ENCODE data around the gene DNPH1.

DNPH1 gene

DNA sequence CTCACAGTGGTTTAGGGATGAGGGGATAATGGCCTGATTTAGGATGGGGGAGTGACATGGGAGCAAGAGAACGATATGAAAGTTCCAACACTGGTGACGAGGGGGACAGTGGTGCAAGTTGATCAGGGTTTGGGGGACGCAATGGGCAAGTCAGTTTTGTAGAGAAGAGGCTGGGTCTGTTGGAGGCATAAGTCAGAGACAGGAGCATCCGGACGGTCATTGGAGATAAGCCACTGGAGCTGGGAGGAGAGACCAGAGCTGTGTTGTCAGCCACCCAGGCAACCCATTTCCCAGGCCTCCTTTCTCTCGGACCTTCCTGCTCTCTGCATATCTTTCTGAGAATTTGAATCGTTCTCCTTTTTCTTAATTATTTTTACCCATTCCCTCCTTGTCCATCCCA lies 9.5 kb downstream of the DNPH1 start:
- Mint-ChIP-seq H3K4me1 (ENCODE audit: low read depth) (peaks cover 17% of the 10 kb centered on the region), H3K27me3 (ENCODE audit: low read depth) (no peaks in the 10 kb centered on the region), H3K36me3 (ENCODE audit: low read depth) (peaks cover 38% of the 10 kb centered on the region), H3K4me3 (no peak overlapping the region), H3K27ac (peak overlapping the region; percentile 35), H3K9me3 (no peaks in the 10 kb centered on the region)

DNA sequence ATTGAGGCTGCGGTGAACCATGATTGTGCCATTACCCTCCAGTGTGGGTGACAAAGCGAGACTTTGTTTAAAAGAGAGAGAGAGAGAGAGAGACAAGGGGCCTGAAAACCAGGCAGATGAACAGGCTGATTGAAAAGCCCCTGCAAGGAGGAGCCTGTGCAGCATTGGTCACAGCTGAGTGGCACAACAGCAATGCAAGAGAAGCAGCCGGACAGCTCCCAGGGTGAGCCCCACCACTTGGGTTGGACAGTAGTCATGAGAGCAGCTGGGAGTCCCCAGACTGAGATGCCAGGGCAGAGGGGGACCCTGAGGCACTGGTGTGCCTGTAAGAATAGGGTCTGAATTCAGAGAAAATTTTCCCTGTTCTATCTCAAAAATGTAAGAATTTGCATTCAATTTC lies 10.2 kb downstream of the DNPH1 start:
- no peak overlapping the region for H3K4me3 Mint-ChIP-seq
- H3K4me1 Mint-ChIP-seq (ENCODE audit: low read depth) = peaks cover 10% of the 10 kb centered on the region
- no peaks in the 10 kb centered on the region for H3K27me3 Mint-ChIP-seq (ENCODE audit: low read depth)
- no peaks in the 10 kb centered on the region for H3K9me3 Mint-ChIP-seq
- H3K36me3 Mint-ChIP-seq (ENCODE audit: low read depth) = peaks cover 33% of the 10 kb centered on the region
- no peak overlapping the region for H3K27ac Mint-ChIP-seq

DNA sequence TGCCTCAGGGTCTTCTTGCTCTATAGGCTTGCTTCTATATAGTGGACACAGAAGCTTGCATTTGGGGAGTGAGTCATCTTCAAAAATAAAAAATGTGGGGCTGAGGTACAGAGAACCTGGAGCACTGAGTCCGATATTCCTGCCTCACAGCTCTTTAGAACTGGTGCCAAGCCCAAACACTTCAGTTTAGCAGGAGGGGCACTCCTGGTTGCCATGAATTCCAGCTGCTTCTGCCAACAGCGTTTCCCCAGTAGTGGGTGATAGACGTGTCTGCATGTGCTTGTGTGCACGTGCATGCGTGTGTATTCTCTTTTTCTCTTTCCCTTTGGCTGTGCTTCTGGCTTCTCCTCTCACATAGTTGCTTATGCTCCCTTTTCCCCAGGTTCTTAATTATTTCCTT lies 11.9 kb downstream of the DNPH1 start:
- H3K36me3 Mint-ChIP-seq (ENCODE audit: low read depth) = peaks cover 34% of the 10 kb centered on the region
- no peak overlapping the region for H3K4me3 Mint-ChIP-seq

DNA sequence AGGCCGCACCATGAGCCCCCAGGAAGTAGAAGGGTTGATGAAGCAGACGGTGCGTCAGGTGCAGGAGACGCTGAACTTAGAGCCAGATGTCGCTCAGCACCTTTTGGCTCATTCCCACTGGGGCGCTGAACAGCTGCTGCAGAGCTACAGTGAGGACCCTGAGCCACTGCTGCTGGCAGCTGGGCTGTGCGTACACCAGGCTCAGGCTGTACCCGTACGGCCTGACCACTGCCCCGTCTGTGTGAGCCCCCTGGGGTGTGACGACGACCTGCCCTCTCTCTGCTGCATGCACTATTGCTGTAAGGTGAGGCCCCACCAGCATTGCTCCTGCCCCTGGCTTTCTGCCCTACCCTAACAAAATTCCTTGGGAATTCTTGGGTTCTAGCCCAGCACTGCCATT lies 13.1 kb downstream of the DNPH1 start:
- Mint-ChIP-seq H3K9me3 (no peaks in the 10 kb centered on the region), H3K4me1 (ENCODE audit: low read depth) (no peaks in the 10 kb centered on the region), H3K4me3 (no peak overlapping the region), H3K27ac (no peak overlapping the region), H3K36me3 (ENCODE audit: low read depth) (peaks cover 28% of the 10 kb centered on the region), H3K27me3 (ENCODE audit: low read depth) (no peaks in the 10 kb centered on the region)

More for the DNA sequence above, 11.9 kb downstream of the DNPH1 start:
- Mint-ChIP-seq H3K27me3 (ENCODE audit: low read depth) (no peaks in the 10 kb centered on the region), H3K4me1 (ENCODE audit: low read depth) (no peaks in the 10 kb centered on the region), H3K9me3 (no peaks in the 10 kb centered on the region), H3K27ac (peak overlapping the region; percentile 26)

DNA sequence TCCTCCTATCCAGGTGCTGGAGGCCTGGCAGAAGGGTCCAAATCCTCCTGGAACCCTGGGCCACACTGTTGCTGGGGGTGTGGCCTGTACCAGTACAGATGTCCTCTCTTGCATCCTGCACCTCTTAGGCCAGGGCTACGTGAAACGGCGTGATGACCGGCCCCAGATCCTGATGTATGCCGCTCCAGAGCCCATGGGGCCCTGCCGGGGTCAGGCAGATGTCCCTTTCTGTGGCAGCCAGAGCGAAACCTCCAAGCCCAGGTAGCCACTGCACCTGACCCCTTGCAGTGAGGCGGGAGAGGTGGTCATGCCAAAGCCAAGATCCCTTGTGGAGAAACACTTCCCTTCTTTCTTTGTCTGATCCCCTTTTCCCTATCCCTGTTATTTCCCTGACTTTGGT lies 14.2 kb downstream of the DNPH1 start:
- Mint-ChIP-seq H3K4me1 (ENCODE audit: low read depth) (no peaks in the 10 kb centered on the region), H3K9me3 (no peaks in the 10 kb centered on the region), H3K27ac (no peak overlapping the region), H3K4me3 (no peak overlapping the region), H3K36me3 (ENCODE audit: low read depth) (peaks cover 28% of the 10 kb centered on the region), H3K27me3 (ENCODE audit: low read depth) (no peaks in the 10 kb centered on the region)

DNA sequence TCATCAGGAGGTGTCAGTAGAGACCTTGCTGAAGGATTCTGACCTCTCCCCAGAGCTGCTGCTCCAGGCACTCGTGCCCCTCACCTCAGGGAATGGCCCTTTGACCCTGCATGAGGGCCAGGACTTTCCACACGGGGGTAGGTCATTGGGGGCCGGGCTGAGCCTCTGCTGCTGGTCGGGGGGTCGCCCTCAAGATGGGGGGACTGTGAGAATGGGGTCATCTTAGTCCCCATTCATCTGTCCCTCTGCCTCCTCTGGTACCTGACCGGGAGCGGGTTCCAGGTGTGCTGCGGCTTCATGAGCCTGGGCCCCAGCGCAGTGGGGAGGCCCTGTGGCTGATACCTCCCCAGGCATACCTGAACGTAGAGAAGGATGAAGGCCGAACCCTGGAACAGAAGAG lies 15.8 kb downstream of the DNPH1 start:
- Mint-ChIP-seq H3K4me1 (ENCODE audit: low read depth) (no peaks in the 10 kb centered on the region), H3K27ac (no peak overlapping the region), H3K9me3 (no peaks in the 10 kb centered on the region), H3K4me3 (no peak overlapping the region), H3K36me3 (ENCODE audit: low read depth) (peaks cover 22% of the 10 kb centered on the region), H3K27me3 (ENCODE audit: low read depth) (no peaks in the 10 kb centered on the region)

DNA sequence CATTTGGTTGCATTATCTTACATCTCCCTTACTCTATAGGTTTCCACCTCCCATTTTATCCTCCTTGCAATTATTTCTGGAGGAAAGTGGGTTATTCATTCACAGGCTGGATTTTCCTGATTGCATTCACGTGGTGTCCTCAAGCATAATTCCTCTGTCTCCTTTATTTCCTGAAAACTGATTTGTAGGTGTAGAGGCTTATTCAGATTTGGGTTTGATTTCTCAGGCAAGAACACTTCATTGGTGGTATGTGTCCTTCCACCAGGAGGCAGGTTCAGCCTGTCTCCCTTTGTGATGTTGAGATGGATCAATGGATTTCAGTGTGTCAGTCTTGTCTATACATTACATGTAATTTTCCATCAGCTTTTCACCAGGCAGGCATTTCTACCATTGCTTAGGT lies 17.3 kb downstream of the DNPH1 start:
- no peaks in the 10 kb centered on the region for H3K9me3 Mint-ChIP-seq
- H3K36me3 Mint-ChIP-seq (ENCODE audit: low read depth) = peaks cover 14% of the 10 kb centered on the region
- no peaks in the 10 kb centered on the region for H3K4me1 Mint-ChIP-seq (ENCODE audit: low read depth)
- no peak overlapping the region for H3K4me3 Mint-ChIP-seq
- no peaks in the 10 kb centered on the region for H3K27me3 Mint-ChIP-seq (ENCODE audit: low read depth)
- no peak overlapping the region for H3K27ac Mint-ChIP-seq

DNA sequence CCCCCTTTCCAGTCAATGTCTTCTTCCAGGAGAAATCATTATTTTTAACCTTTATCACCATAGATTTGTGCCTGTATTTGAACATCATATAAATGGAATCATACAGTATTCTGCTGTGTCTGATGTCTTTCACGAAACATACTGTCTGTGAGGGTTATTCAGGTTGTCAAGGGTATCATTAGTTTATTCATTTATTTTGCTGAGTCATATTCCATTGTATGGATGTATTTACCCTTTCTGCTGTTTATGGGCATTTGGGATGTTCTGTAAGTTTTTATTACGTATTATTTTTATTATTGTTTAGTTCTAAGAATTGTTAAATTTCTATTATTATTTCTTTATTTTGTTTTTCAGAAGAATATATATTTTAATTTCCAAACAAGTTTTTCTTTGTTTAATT lies 22.0 kb downstream of the DNPH1 start:
- no peak overlapping the region for H3K4me3 Mint-ChIP-seq
- H3K36me3 Mint-ChIP-seq (ENCODE audit: low read depth) = peaks cover 16% of the 10 kb centered on the region
- no peaks in the 10 kb centered on the region for H3K9me3 Mint-ChIP-seq
- no peaks in the 10 kb centered on the region for H3K4me1 Mint-ChIP-seq (ENCODE audit: low read depth)
- no peaks in the 10 kb centered on the region for H3K27me3 Mint-ChIP-seq (ENCODE audit: low read depth)
- no peak overlapping the region for H3K27ac Mint-ChIP-seq

DNA sequence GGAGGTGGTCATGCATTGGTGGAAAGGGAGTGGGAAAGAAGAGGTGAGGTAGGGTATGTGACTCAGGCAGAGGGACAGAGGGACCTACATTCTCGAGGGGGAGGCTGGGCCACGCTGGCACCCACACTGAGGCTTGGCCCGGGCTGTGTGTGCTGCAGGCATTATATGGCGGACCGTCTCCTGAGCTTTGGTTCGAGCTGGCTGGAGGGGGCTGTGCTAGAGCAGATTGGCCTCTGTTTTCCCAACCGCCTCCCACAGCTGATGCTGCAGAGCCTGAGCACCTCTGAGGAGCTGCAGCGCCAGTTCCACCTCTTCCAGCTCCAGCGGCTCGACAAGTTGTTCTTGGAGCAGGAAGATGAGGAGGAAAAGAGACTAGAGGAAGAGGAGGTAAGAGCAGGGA lies 23.4 kb downstream of the DNPH1 start:
- Mint-ChIP-seq H3K36me3 (ENCODE audit: low read depth) (peaks cover 19% of the 10 kb centered on the region), H3K27me3 (ENCODE audit: low read depth) (no peaks in the 10 kb centered on the region), H3K4me1 (ENCODE audit: low read depth) (no peaks in the 10 kb centered on the region), H3K4me3 (no peak overlapping the region), H3K27ac (peak overlapping the region; percentile 19), H3K9me3 (no peaks in the 10 kb centered on the region)

DNA sequence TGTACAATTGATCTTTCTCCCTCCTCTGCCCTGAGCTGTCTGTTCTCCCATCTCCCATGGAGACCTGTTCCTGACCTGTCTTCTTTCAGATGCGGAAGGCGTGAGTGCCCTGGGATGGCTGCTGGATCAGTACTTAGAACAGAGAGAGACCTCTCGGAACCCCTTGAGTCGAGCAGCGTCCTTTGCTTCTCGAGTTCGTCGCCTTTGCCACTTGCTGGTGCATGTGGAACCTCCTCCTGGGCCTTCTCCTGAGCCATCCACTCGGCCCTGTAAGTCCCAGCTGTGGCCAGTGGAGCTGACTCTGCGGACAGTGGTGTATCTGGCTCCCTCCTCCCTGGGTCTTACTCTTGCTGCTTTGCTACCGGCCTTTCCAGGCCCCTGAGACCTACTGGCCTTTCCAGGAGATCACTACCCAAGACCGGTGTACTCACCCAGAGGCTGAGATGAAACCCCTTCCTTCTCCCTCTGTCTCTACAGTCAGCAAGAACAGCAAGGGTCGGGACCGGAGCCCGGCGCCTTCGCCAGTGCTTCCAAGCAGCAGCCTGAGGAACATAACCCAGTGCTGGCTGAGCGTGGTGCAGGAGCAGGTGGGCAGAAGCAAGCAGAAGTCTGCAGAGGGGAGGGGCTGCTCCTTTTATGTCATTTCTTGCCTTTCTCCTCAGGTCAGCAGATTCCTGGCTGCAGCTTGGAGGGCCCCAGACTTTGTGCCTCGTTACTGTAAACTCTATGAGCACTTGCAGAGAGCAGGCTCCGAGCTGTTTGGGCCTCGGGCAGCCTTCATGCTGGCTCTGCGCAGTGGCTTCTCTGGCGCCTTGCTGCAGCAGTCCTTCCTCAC lies 24.8 kb downstream of the DNPH1 start:
- H3K4me1 Mint-ChIP-seq (ENCODE audit: low read depth) = no peaks in the 10 kb centered on the region
- no peak overlapping the region for H3K4me3 Mint-ChIP-seq
- no peaks in the 10 kb centered on the region for H3K27me3 Mint-ChIP-seq (ENCODE audit: low read depth)
- H3K9me3 Mint-ChIP-seq = no peaks in the 10 kb centered on the region
- H3K27ac Mint-ChIP-seq = no peak overlapping the region
- H3K36me3 Mint-ChIP-seq (ENCODE audit: low read depth) = peaks cover 28% of the 10 kb centered on the region

DNA sequence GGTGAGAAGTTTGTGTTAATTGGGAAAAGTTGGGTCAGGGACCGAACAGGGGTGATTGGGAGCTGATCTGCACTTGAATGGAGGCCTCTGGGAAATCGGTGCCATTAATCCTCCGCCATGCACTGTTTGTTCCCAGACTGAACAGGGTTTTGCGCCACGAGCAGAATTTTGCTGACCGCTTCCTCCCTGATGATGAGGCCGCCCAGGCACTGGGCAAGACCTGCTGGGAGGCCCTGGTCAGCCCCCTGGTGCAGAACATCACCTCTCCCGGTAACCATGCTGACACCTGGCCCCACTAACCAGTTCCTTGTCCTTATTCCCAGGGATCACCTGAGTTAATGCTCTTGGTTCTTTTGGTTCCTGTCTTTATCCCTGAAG lies 25.6 kb downstream of the DNPH1 start:
- no peak overlapping the region for H3K4me3 Mint-ChIP-seq
- no peaks in the 10 kb centered on the region for H3K4me1 Mint-ChIP-seq (ENCODE audit: low read depth)
- H3K36me3 Mint-ChIP-seq (ENCODE audit: low read depth) = peaks cover 28% of the 10 kb centered on the region
- no peak overlapping the region for H3K27ac Mint-ChIP-seq
- no peaks in the 10 kb centered on the region for H3K9me3 Mint-ChIP-seq
- H3K27me3 Mint-ChIP-seq (ENCODE audit: low read depth) = no peaks in the 10 kb centered on the region

DNA sequence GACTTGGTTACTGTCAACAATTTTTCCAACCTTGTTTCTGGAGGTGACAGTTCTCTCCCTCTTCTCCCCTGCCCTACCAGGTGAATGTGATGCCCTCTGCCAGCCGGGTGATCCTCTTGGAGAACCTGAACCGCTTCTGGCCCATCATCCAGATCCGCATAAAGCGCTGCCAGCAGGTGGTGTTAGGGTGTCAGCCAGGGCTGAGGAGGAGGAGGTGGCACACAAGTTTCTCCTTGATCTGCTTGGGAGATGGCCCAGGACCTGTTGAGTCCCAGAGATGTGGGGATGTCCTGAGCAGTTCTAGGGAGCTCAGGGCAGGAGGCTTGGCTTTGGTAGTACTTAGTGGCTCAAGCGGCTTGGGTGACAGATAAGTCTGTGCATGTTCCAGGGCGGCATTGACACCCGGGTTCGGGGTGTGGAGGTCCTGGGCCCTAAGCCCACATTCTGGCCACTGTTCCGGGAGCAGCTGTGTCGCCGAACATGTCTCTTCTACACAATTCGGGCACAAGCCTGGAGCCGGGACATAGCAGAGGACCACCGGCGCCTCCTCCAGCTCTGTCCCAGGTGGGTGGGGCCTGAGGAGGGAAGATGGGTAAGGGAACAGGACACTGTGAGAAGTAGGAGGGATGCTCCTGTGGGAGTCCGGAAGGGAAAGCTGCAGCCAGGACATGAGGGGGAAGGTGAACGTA lies 26.1 kb downstream of the DNPH1 start:
- Mint-ChIP-seq H3K27ac (no peak overlapping the region), H3K4me1 (ENCODE audit: low read depth) (no peaks in the 10 kb centered on the region), H3K36me3 (ENCODE audit: low read depth) (peaks cover 28% of the 10 kb centered on the region), H3K9me3 (no peaks in the 10 kb centered on the region), H3K4me3 (no peak overlapping the region), H3K27me3 (ENCODE audit: low read depth) (no peaks in the 10 kb centered on the region)

DNA sequence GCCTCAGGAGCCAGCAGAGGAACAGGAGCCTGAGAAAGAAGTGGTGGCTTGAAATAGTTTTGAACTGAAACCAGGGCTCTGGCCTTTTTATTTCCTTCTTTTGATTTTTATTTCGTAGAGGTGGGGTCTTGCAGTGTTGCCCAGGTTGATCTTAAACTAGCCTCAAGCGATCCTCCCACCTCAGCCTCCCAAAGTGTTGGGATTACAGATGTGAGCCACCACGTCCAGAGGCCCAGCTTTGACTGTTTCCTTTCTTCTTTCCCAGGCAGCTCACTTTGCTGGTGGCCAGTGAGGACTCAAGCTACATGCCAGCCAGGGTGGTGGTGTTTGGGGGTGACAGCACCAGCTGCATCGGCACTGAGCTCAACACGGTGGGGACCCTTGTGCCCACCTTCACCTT lies 26.8 kb downstream of the DNPH1 start:
- H3K4me3 Mint-ChIP-seq = no peak overlapping the region
- no peaks in the 10 kb centered on the region for H3K9me3 Mint-ChIP-seq
- no peak overlapping the region for H3K27ac Mint-ChIP-seq
- H3K4me1 Mint-ChIP-seq (ENCODE audit: low read depth) = no peaks in the 10 kb centered on the region
- H3K36me3 Mint-ChIP-seq (ENCODE audit: low read depth) = peaks cover 30% of the 10 kb centered on the region
- H3K27me3 Mint-ChIP-seq (ENCODE audit: low read depth) = no peaks in the 10 kb centered on the region

DNA sequence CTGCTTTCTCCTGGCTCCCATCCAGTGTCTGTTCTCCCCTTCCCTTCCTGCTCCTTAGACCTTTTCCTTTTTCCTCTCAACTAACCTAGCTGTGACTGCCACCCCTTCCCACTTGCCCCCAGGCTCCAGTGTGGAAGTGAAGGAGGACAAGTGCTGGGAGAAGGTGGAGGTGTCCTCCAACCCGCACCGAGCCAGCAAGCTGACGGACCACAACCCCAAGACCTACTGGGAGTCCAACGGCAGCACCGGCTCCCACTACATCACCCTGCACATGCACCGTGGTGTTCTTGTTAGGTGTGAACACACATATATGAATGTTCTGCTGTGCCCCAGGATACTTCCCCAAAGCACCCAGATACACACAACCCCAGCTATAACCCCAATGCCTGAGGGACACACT lies 28.7 kb downstream of the DNPH1 start:
- Mint-ChIP-seq H3K27me3 (ENCODE audit: low read depth) (no peaks in the 10 kb centered on the region), H3K4me3 (no peak overlapping the region), H3K4me1 (ENCODE audit: low read depth) (no peaks in the 10 kb centered on the region), H3K27ac (no peak overlapping the region), H3K9me3 (no peaks in the 10 kb centered on the region), H3K36me3 (ENCODE audit: low read depth) (peaks cover 29% of the 10 kb centered on the region)

DNA sequence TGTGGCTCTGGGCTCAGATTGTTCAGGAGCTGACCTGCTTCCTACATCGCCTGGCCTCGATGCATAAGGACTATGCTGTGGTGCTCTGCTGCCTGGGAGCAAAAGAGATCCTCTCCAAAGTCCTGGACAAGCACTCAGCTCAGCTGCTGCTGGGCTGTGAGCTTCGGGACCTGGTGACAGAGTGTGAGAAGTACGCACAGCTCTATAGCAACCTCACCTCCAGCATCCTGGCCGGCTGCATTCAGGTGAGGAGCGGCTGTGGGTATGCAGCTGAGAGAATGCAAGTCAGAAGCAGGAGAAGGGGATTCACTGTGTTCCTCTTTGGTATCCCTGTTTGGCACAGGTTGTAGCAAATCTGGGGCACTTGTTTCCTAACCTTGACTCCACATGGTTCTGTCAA lies 29.4 kb downstream of the DNPH1 start:
- Mint-ChIP-seq H3K36me3 (ENCODE audit: low read depth) (peaks cover 28% of the 10 kb centered on the region), H3K4me3 (no peak overlapping the region), H3K27me3 (ENCODE audit: low read depth) (no peaks in the 10 kb centered on the region), H3K27ac (no peak overlapping the region), H3K4me1 (ENCODE audit: low read depth) (no peaks in the 10 kb centered on the region), H3K9me3 (no peaks in the 10 kb centered on the region)
